ENCODE results near the gene NSUN3.
"Not testable (repeated sequence)": the region's sequence is repeated elsewhere in the genome, so short reads cannot be mapped to it uniquely, and the experiment has no call there.

Gene NSUN3

GRCh38 chr3:94062513-94063404 is at the start of gene NSUN3, which contains the start of gene DHFR2:
NSUN3 (plus strand) TSS chr3:94063061; CDS start chr3:94063127, 66 bp downstream.
DHFR2 (minus strand) TSS chr3:94062916; CDS start chr3:94061511, 1,405 bp downstream.
- FAIRE-seq: peak; percentile 93

- FAIRE-seq: no peak
Measured at GRCh38 chr3:94015025-94015424, 47.8 kb upstream of the NSUN3 start.

- no peak for FAIRE-seq
Measured at GRCh38 chr3:94019659-94020058, 43.2 kb upstream of the NSUN3 start.

GRCh38 chr3:94020293-94020692 is 42.6 kb upstream of the NSUN3 start:
- no peak for FAIRE-seq

- no peak for FAIRE-seq
Measured at GRCh38 chr3:94024385-94024784, 38.5 kb upstream of the NSUN3 start.

- no peak for FAIRE-seq
Measured at GRCh38 chr3:94026623-94027022, 36.2 kb upstream of the NSUN3 start.

- FAIRE-seq: no peak
Measured at GRCh38 chr3:94028093-94028837, 34.6 kb upstream of the NSUN3 start, which contains the start of gene STX19. STX19 (minus strand) TSS chr3:94028597; CDS start chr3:94015269, 13,328 bp downstream.

GRCh38 chr3:94036909-94037507 is 25.9 kb upstream of the NSUN3 start:
- no peak for FAIRE-seq

- FAIRE-seq: no peak
Measured at GRCh38 chr3:94043285-94043684, 19.6 kb upstream of the NSUN3 start.

GRCh38 chr3:94044100-94044936 is 18.5 kb upstream of the NSUN3 start:
- FAIRE-seq: not testable (repeated sequence)

- FAIRE-seq: no peak
Measured at GRCh38 chr3:94046533-94046932, 16.3 kb upstream of the NSUN3 start.

- FAIRE-seq: no peak
Measured at GRCh38 chr3:94049267-94049666, 13.6 kb upstream of the NSUN3 start.

GRCh38 chr3:94050546-94050945 is 12.3 kb upstream of the NSUN3 start:
- FAIRE-seq: no peak

- no peak for FAIRE-seq
Measured at GRCh38 chr3:94061297-94061696, 1.6 kb upstream of the NSUN3 start.

GRCh38 chr3:94063496-94064119 is 747 bp downstream of the NSUN3 start:
- FAIRE-seq: no peak

- no peak for FAIRE-seq
Measured at GRCh38 chr3:94064243-94064860, 1.5 kb downstream of the NSUN3 start.

GRCh38 chr3:94065122-94065521 is 2.3 kb downstream of the NSUN3 start:
- no peak for FAIRE-seq

GRCh38 chr3:94065819-94066480 is 3.1 kb downstream of the NSUN3 start:
- FAIRE-seq: no peak

- no peak for FAIRE-seq
Measured at GRCh38 chr3:94066506-94067500, 3.9 kb downstream of the NSUN3 start.

All from TTC549 (cell line).